ENCODE data around the gene TIAM1.

The TIAM1 gene

DNA sequence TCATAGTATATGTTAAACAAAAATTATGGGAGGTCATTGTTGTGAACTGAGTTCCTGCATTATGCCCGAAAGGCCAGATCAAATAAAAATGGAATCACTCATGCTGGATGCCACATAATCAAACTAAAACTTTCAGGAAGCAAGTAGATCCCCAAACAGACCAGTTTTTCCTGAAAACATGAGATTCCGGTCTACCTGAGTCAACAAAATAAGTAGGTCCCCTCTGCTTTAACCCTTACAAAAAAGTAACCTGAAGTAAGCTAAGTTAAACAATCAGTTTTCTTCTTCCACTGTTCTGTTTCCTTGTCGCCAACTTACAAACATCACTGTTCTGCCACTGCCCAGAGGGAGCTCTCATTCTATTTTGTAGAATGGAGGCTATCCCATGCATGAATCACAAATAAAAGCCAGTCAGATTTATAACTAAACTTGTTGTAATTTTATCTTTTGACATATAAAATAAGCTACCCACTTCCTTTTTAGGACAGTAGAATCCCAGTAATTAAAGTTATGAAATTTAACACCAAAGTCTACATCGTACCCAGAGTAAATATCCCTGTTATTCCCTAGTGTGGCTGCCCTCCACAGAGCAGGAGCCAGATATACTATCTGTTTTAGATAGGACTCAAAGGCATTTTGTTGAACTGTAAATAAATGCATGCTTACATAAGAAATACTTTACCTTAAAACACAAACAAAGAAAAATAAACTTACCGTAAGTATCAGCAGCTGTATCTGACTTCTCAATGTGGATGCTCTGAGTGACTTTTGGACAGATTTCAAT lies 149.4 kb downstream of the TIAM1 start:
- no peak for DNase-seq

DNA sequence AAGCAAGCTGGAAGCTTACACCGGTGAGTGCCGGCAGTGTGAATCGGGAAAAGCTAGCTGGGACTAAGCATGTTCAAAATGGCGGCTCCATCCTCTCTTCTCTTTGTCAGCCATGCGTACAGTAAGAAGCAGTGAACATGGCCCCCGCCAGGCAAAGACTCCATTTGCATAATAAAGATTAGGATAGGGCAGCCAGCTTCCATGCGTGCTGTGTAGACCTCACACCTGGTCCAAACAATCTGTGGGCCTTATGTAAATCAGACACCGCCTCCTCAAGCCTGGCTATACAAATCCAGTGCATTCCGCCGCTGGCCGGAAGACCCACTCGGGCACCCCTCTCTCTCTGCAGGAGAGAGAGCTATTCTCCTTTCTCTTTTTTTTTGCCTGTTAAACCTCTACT lies 150.3 kb downstream of the TIAM1 start:
- no peak for DNase-seq

- DNase-seq, result no peak
These were observed 152.5 kb downstream of the TIAM1 start for GRCh38 chr21:31191553-31191952.

DNA sequence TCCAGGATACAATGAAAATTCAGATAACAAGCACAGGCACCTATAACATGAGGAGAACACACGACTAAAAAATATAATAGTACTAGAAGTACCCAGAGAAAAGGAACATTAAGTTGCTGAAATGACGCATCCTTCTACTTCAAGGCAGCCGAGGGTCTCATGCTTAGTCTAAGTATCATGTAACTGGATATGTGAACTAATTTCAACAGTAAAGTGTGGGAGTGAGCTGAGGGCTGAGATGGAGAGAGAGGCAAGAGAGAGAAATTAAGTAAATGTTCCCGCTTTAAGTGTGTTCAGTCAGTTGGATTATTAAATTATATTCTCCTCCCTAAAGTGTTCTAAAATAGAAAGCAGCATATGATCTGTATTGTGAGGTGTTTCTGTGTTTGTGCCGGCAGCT lies 153.5 kb downstream of the TIAM1 start:
- DNase-seq, result no peak

- no peak for DNase-seq
These were observed 156.6 kb downstream of the TIAM1 start for GRCh38 chr21:31187499-31187898.

DNA sequence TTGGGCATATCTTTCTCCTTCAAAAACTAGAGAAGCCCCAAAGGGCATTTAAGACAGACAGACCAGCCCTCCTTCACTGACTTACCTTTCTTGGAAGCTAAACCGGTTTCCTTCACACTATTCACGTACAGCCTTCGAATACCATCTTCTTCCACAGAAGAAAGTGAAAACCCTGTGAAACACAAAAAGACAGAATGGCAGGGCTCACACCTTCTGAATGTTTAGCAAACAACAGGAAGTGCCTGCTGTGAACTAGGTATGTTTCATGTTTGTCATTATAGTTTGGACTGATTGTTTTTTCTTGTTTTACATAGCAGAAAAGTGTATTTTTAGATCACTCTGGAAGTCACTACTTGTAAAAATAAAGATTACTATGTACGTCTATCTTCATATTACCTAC lies 157.1 kb downstream of the TIAM1 start:
- DNase-seq, result no peak

- peak in 1 of 2 experiments; percentile 44 for DNase-seq
These were observed 158.4 kb downstream of the TIAM1 start for GRCh38 chr21:31185663-31186062.

- no peak for DNase-seq
These were observed 159.2 kb downstream of the TIAM1 start for GRCh38 chr21:31184876-31185275.

DNA sequence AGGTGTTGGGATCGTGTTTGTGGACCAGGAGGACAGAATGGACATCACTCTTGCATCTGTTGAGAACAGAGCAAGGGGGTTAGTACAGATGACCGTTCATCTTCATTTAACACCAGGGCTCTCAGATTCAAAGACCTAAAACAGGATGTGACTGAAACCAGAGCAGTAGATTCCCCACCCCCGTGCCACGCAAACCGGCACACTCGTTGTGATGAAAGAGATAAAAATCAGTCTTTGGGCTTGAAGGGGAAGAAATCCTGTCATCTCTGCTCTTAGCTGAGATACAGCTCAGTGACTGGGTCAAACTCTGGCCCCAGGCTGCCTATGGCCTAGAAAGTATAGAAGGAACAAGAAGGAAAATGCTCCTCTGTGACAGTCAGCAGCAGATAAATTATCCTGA lies 159.6 kb downstream of the TIAM1 start:
- peak; percentile 68 to 82 for DNase-seq

DNA sequence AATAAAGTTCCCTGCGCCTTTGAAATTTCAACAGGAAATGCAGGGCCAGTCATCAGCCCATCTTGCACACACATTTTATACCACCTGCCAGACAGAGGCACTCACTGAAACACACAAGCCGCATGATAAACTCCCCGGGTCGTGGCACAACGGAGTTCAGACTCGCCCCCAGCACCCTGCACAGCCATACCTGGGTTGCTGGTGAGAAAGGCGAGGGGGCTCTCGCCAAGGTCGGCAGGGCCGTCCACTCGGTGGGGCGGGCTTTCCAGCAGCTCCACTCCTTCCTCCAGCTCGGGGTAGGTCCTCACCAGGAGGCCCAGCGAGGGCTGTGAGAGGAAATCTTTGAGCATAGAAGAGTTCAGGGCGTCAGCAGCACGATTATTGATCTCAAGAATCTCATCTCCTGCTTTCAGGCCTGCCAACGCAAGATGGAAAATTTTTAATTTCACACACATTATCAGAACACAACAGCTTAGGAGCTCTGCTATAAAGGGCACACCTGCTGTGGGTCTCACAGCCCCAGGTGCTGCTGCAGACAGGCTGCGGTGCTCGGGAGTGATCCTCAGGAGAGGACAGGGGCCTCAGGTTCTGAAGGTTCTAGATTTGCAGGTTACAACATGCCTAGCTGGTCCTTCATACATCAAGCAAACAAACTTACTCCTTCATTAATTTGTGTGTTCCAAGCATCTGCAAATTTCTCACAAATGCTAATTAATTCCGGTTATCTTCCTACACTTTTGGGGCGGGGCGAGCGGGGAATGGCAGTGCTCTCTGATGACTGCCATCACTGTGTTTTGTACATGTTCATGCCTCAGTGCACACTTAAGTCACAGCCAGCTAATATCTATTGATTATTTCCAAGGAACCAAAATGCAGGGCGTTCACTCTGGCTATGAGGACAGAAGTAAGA lies 161.6 kb downstream of the TIAM1 start:
- peak; percentile 57 to 66 for DNase-seq

GRCh38 chr21:31181082-31181750 lies 162.8 kb downstream of the TIAM1 start:
- DNase-seq, result no peak

- DNase-seq, result no peak
These were observed 163.6 kb downstream of the TIAM1 start for GRCh38 chr21:31180256-31181081.

DNA sequence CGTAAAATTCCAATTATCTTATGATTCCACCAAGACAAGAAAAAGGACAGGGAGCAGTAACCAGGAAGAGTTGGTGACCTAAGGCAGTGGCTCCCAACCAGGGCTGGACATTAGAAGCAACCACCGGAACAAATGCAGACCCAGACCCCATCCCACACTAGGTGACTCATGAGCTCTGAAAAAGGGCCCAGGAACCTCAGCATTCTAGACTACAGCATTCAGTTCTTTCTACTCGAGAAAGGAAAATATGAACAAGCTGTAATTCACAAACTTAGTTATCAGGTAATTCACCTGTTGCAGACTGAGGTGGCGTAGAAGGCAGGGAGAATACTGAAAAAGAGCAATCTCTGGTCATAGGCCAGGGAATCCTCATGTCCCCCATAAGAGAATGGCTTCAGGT lies 167.3 kb downstream of the TIAM1 start:
- DNase-seq, result peak in 1 of 2 experiments; percentile 53

DNA sequence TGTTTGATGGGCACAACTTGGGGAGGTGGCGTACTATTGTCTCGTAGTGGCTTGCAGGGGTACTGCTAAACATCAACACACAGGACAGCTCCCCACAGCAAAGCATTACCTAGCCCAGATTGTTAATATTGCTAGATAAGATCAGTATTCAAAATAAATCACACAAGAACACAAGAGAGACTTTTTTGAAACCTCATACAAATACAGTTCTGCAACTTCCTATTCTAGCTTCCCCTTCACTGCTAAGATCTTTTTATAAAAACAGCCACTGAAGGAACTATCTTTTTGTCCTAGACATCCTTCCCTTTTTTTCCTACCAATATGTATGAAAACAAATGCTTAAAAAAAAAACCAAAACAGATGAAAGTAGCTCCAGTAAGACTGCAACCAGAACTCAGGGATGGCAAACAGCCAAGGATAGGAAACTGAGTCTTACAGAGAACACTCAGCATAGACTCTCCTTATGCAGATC lies 167.9 kb downstream of the TIAM1 start:
- DNase-seq, result no peak

DNA sequence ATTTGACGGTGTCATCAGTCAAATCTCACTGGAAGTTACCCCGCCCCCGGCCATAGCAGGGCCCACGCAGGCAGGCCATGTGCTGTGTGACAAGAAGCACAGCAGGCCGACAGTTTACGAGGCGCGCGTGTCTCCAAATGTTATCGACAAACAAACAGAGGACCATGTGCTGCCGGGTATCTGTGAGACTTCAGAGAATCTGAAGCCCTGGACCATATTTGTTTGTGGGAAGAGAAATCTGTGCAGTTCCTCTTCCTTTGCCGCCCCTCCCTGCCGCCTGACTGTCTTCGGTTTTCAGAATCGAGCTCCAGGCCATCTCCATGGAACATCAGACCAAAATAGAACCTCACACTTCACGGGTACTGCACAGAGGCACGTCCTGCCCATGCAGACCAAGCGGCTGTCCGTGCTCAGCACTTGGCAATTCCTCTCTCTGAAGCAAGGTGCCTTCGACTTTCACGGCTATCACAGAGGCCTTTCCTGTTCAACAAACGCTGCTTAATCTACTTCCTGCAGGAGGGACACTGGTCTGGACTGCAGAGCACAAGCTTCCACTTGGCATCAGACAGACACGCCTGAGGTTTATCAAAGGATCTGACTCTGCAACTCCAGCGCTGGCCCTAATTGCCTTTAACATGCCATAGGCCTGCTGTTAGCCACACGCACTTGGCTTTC lies 170.0 kb downstream of the TIAM1 start:
- peak; percentile 61 to 84 for DNase-seq

- DNase-seq, result no peak
These were observed 171.7 kb downstream of the TIAM1 start for GRCh38 chr21:31172328-31172727.

- DNase-seq, result no peak
These were observed 179.1 kb downstream of the TIAM1 start for GRCh38 chr21:31164713-31165694.

DNA sequence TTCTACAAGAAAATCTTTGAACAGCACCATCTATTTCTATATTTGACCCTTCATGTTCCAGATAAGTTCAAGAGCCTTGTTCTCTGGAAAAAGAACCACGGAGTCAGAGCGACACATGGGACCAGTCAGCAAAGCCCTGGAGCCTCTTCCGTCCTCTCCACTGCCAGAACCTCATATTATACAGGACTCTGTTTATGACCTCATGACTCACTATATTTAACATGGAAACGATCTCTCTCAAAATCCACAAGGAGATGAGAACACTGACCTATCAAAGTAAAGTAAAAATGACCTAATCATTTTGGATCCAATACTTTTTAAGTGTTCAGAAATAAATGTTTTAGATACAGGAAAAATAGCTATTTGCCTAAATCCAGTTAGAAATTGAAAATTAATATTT lies 181.2 kb downstream of the TIAM1 start:
- no peak for DNase-seq

- no peak for DNase-seq
These were observed 181.9 kb downstream of the TIAM1 start for GRCh38 chr21:31162079-31162699.

DNA sequence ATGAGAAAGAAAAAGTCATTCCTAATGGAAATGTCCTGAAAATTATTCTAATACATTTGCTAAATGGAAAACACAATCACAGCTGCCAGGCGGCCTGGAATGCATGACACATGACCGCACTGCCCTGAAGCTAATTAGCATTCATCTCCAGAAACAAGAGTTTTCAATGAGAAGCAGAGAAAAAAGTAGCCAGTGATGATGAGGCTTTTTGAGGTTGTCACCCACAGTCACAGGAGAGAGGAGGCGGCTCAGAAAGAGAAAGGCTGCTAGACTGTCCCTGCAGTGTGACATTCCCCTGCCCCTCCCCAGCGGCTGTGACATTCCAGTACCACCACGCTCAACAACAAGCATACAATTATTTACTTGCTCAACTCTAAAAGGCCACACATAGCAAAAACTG lies 182.9 kb downstream of the TIAM1 start:
- peak in 1 of 2 experiments; percentile 33 for DNase-seq
